HG03097 (cell line): ENCODE results near the gene HTRA1.

Experiments
- ATAC-seq: cut with Tn5 transposase; IDR thresholded peaks from one replicate; pipeline ENCODE4 v1.9.1; 2021; ENCODE audit not compliant: unreplicated experiment, low FRiP score

The HTRA1 gene

GRCh38 chr10:122454071-122454470, 7.3 kb upstream of the HTRA1 start:
- ATAC-seq: no peak

GRCh38 chr10:122454603-122455080, 6.7 kb upstream of the HTRA1 start, which contains the start of gene ARMS2:
ARMS2 (plus strand) TSS chr10:122454653; CDS start chr10:122454728, 75 bp downstream.
- no peak for ATAC-seq

GRCh38 chr10:122455376-122456079, 5.8 kb upstream of the HTRA1 start:
- ATAC-seq: no peak

GRCh38 chr10:122457934-122458333, 3.4 kb upstream of the HTRA1 start:
- ATAC-seq: no peak

GRCh38 chr10:122458693-122459092, 2.7 kb upstream of the HTRA1 start:
- ATAC-seq: no peak

- ATAC-seq: no peak
These were observed 1.6 kb upstream of the HTRA1 start for GRCh38 chr10:122459561-122460273.

- ATAC-seq: no peak
These were observed 461 bp upstream of the HTRA1 start for GRCh38 chr10:122460891-122461293.

- ATAC-seq: no peak
These were observed 578 bp downstream of the HTRA1 start for GRCh38 chr10:122461729-122462532.

GRCh38 chr10:122462533-122463465, 1.4 kb downstream of the HTRA1 start:
- ATAC-seq: no peak

GRCh38 chr10:122463466-122464249, 2.3 kb downstream of the HTRA1 start:
- ATAC-seq: no peak

- no peak for ATAC-seq
These were observed 2.8 kb downstream of the HTRA1 start for GRCh38 chr10:122464250-122464510.

- ATAC-seq: no peak
These were observed 3.2 kb downstream of the HTRA1 start for GRCh38 chr10:122464586-122464985.

- no peak for ATAC-seq
These were observed 4.2 kb downstream of the HTRA1 start for GRCh38 chr10:122465401-122466040.

GRCh38 chr10:122466951-122467381, 5.6 kb downstream of the HTRA1 start:
- no peak for ATAC-seq

GRCh38 chr10:122467701-122468100, 6.3 kb downstream of the HTRA1 start:
- no peak for ATAC-seq

- no peak for ATAC-seq
These were observed 7.1 kb downstream of the HTRA1 start for GRCh38 chr10:122468307-122468925.

GRCh38 chr10:122468926-122469781, 7.8 kb downstream of the HTRA1 start:
- no peak for ATAC-seq

GRCh38 chr10:122469848-122470247, 8.5 kb downstream of the HTRA1 start:
- ATAC-seq: no peak
